ENCODE measurements around the gene SHB.

DNA sequence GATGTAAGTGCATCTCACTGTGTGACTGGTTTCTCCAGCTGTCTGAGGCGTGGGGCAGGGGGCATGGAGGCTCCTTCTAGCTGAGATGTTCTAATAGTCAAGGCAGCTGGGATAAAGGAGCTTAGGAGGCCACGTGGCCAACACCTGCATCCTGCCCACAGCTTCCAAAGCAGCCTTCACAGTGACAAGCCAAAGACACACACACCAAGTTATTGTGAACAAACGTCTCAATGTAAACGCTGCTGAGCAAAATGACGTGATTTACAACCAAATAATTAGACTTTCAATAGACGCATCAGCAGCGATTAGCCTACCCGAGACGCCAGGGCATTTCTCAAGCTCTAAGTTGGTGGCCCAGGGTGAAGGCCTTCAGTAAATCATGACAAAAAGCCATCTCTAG is 141.9 kb downstream of the SHB start:
- TF ChIP-seq, protein P1, sequence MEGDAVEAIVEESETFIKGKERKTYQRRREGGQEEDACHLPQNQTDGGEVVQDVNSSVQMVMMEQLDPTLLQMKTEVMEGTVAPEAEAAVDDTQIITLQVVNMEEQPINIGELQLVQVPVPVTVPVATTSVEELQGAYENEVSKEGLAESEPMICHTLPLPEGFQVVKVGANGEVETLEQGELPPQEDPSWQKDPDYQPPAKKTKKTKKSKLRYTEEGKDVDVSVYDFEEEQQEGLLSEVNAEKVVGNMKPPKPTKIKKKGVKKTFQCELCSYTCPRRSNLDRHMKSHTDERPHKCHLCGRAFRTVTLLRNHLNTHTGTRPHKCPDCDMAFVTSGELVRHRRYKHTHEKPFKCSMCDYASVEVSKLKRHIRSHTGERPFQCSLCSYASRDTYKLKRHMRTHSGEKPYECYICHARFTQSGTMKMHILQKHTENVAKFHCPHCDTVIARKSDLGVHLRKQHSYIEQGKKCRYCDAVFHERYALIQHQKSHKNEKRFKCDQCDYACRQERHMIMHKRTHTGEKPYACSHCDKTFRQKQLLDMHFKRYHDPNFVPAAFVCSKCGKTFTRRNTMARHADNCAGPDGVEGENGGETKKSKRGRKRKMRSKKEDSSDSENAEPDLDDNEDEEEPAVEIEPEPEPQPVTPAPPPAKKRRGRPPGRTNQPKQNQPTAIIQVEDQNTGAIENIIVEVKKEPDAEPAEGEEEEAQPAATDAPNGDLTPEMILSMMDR (IDR thresholded peaks at IDR 0.05; ENCODE audit: extremely low read depth in 1 of 2, insufficient read depth in 1 of 2, low read depth in 1 of 2, low read length in 2 of 2): no peak
- no peak for TF ChIP-seq EZH2 (IDR thresholded peaks at IDR 0.05; ENCODE audit: borderline replicate concordance, low read depth, low read length, severe bottlenecking)
- no peak for TF ChIP-seq POLR2A (IDR thresholded peaks at IDR 0.05; ENCODE audit: low read depth, low read length)
- TF ChIP-seq MAX (IDR thresholded peaks at IDR 0.05; ENCODE audit: insufficient read depth, insufficient read length): peak; percentile 37
- TF ChIP-seq POLR2AphosphoS5 (IDR thresholded peaks at IDR 0.05; ENCODE audit: insufficient read depth, low read depth, low read length): no peak
- TF ChIP-seq GATA2 (IDR thresholded peaks at IDR 0.05; ENCODE audit: insufficient read depth, insufficient read length, low read depth, low read length): no peak
- no peak for TF ChIP-seq JUN (IDR thresholded peaks at IDR 0.05; ENCODE audit: borderline replicate concordance, insufficient read depth, insufficient read length, low read depth)
- no peak for TF ChIP-seq MYC (IDR thresholded peaks at IDR 0.05; ENCODE audit: low read depth, low read length)

Measured in endothelial cell of umbilical vein (primary cell).